Measurements from ENCODE around the gene CARS2.
"Not testable (repeated sequence)": the region's sequence is repeated elsewhere in the genome, so short reads cannot be mapped to it uniquely, and the experiment has no call there.

CARS2 gene

DNA sequence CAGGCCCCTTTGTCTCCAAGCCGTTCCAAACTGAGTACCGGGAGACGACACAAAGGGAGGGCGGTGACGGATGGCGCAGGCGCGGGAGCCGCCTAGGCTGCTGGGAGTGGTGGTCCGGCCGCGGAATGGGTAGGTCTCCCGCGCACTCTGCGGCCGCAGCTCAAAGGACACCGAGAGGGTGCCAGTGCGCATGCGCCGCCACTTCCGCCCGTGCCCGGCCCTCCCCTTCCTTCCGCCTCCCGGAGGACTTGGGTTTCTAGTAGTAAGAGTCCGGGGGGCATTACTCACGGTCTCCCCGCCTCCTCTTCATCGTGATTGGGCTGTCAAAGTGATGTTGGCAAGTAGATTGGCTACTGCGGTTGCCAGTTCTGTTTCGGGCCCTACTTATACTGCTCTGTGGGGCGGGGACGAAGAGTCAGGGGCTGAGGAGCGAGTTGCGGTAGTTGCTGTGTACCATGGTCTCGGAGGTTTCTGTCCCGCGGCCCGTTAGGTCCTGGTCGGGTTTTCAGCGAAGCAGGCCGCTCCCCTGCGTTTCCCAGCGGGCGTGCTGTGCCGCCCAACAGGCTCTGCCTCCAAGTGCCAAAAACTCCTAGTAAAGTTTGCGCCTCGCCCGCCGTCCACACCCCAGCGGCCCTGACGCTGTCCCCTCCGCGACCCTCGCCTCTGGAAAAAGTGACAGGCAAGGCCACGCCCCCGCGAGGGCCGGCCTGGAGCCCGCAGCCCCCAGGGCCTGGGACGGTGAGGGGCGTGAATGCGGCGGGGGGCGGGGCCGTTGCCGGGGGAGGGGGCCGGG lies 7.1 kb upstream of the CARS2 start:
- TF ChIP-seq Cebpa-rat (IDR thresholded peaks at IDR 0.05): no peak
- H3K4me1 ChIP-seq: peaks cover 24 to 43% (median 34%) of the 10 kb centered on the region in 10 experiments
- H3K27me3 ChIP-seq: no peaks in the 10 kb centered on the region
- peak overlapping the region; percentile 90 to 99 (median 96) for H3K9ac ChIP-seq
- peaks cover 20 to 39% (median 24%) of the 10 kb centered on the region in 11 experiments; a peak in 21 of 22 replicates for H4K20me1 ChIP-seq
- H3K4me2 ChIP-seq: peak overlapping the region; percentile 86 to 97 (median 92)
- H3K27ac ChIP-seq: peak overlapping the region; percentile 92 to 99 (median 98)
- no peaks in the 10 kb centered on the region for H3K9me3 ChIP-seq (replicated peaks in 1 of 11)
- H3K36me3 ChIP-seq: no peaks in the 10 kb centered on the region
- H3K4me3 ChIP-seq: peak overlapping the region; percentile 88 to 100 (median 98)

DNA sequence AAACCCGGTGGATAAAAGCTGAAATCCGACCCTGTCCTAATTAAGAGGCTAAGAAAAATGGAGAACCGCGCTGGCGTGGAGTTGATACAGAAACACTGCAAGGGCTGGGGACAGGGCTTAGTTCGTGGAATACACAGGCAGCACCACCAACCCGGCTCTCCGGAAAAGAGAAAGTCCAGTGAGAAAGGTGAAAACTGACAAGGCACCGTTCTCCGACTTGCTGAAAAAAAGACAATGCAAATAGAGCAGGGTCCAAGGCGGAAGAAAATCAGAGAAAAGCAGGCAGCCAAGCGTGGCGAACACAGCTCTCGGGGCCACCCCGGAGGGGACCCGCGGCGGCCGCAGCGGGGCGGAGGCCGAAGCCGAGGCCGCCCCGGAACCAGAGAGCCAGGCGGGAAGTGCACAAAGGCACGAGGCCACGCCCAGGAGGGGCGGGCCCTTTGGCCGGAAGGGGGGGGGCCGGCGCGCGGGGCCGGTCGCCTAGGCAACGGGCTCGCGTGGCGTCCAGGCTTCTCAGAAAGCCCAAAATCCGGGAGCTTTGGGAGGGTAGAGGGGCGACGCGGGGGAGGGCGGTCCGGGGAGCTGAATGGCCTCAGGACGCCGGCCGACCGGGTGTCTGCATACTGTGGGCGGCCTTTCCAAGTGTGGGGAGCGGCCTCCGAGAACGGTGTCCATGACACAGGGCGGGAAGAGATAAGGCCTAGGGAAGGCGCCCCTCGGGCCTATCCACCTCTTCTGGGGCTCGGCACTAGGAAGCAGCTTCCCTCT lies 6.3 kb upstream of the CARS2 start:
- Histone ChIP-seq H3K36me3 (no peaks in the 10 kb centered on the region), H3K9me3 (replicated peaks in 1 of 11) (no peaks in the 10 kb centered on the region), H3K4me3 (peak overlapping the region; percentile 88 to 100 (median 98)), H3K27me3 (no peaks in the 10 kb centered on the region), H4K20me1 (peaks cover 15 to 31% (median 16%) of the 10 kb centered on the region in 11 experiments; a peak in 21 of 22 replicates), H3K9ac (peak overlapping the region; percentile 90 to 99 (median 94)), H3K4me2 (peak overlapping the region; percentile 80 to 95 (median 90)), H3K27ac (peak overlapping the region; percentile 84 to 99 (median 98)), H3K4me1 (peaks cover 20 to 38% (median 31%) of the 10 kb centered on the region in 10 experiments)
- TF ChIP-seq Cebpa-rat (IDR thresholded peaks at IDR 0.05): no peak

DNA sequence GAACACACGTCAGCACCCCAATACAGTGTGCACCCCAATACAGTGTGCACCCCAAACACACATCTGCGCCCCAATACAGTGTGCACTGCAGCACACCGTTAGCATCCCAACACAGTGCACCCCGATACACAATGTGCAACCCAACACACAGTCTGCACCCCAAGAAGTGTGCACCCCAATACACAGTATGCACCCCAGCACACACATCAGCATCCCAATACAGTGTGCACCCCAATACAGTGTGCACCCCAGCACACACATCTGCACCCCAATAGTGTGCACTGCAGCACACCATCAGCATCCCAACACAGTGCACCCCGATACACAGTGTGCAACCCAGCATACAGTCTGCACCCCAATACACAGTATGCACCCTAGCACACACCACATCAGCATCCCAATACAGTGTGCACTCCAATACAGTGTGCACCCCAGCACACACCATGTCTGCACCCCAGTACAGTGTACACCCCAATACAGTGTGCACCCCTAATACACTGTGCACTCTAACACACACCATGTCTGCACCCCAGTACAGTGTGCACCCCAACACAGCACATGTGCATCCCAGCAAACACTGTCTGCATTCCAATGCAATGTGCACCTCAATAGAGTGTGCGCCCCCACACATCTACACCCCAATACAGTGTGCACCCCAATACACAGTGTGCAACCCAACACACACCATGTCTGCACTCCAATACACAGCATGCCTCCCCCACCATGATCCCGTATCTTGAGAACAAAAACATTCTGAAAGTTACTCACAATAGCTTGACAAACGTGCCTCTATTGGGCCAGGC lies 855 bp upstream of the CARS2 start:
- peaks cover 0 to 29% (median 0%) of the 10 kb centered on the region in 11 experiments; a peak in 5 of 22 replicates for H4K20me1 ChIP-seq
- no peaks in the 10 kb centered on the region for H3K27me3 ChIP-seq
- no peak for TF ChIP-seq Cebpa-rat (IDR thresholded peaks at IDR 0.05)
- no peaks in the 10 kb centered on the region for H3K9me3 ChIP-seq (replicated peaks in 1 of 11)
- peak overlapping the region in 10 of 11 experiments; percentile 67 to 89 (median 85); a peak in 19 of 22 replicates for H3K27ac ChIP-seq
- peak overlapping the region; percentile 75 to 93 (median 90); a peak in 21 of 22 replicates for H3K9ac ChIP-seq
- peak overlapping the region; percentile 84 to 93 (median 89) for H3K4me2 ChIP-seq
- peak overlapping the region; percentile 72 to 89 (median 83) for H3K4me3 ChIP-seq
- H3K4me1 ChIP-seq: peaks cover 52 to 73% (median 63%) of the 10 kb centered on the region in 10 experiments
- peaks cover 10 to 23% (median 19%) of the 10 kb centered on the region in 11 experiments; a peak in 17 of 22 replicates for H3K36me3 ChIP-seq

DNA sequence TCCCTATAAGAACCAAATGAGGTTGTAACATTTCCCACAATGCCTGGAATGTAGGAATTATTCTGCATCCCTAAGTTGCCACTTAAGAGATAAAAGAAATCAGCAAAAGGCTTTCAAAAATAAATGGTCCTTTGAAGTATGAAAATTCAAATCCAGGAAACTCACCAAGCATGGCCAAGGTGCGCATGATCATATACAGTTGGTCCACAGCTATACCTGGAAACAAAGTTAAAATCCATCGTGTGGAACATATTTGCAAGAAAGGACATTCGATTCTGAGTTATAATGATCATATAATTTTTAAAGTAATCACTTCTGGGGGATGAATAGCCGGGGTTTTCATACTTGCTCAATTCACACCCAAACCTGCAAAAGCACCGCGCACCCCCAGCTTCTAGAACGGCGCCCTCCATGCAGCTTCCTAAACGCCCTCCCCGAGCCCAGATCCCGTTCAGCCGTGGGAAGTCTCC lies 525 bp downstream of the CARS2 start:
- Histone ChIP-seq H3K9me3 (replicated peaks in 1 of 11) (no peaks in the 10 kb centered on the region), H3K4me2 (peak overlapping the region; percentile 87 to 99 (median 92)), H3K27ac (peak overlapping the region; percentile 64 to 89 (median 84)), H3K9ac (peak overlapping the region; percentile 87 to 93 (median 90)), H3K4me3 (peak overlapping the region; percentile 72 to 89 (median 83)), H3K36me3 (peaks cover 23 to 37% (median 32%) of the 10 kb centered on the region in 11 experiments), H3K4me1 (peaks cover 41 to 69% (median 56%) of the 10 kb centered on the region in 10 experiments), H4K20me1 (peaks cover 0 to 30% (median 0%) of the 10 kb centered on the region in 11 experiments; a peak in 5 of 22 replicates), H3K27me3 (no peaks in the 10 kb centered on the region)
- TF ChIP-seq Cebpa-rat (IDR thresholded peaks at IDR 0.05): no peak

DNA sequence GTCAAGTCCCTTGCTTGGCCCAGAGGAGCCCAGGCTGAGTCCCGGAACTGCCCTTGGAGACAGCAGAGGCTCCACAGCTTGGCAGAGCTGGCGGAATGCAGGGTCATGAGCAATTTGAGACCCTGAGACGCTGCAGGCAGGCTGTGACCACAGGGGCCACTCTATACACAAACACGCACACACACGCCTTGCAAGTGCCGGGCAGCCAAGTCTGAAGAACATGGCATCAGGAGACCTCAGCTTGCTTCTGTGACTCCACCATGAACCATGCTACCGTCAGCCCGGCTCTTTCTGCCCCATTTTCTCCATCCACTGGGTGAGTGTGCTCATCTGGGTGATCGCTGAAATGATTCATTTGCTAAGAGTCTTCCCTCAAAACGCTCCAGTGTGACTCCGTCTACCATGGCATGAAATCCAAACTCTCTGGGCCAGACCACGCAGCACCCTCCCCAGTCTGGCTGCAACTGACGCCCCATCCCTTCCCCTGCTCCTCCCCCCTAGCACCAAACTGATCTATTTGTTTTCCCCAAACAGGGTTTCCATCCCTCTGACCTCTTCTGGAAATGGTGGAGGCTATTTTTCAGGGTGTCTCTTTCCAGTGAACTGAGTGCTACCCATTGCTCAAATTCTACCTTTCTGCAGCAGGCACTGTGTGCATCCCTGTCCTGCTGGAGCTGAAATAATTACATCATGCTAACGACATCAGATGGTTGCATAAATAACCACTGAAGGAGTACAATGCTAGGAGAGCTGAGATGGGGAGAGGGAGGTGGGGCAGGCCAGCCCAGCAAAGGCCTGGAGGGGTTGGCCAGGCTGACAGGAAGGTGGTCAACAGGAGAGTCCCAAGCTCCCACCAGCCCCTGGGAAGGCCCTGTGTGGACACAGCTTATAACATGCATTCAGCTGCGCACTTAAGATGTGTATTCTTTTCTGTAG lies 3.1 kb downstream of the CARS2 start:
- H3K36me3 ChIP-seq: peaks cover 34 to 60% (median 51%) of the 10 kb centered on the region in 11 experiments
- H3K4me2 ChIP-seq: peak overlapping the region in 9 of 11 experiments; percentile 10 to 99 (median 31); a peak in 10 of 22 replicates
- TF ChIP-seq Cebpa-rat (IDR thresholded peaks at IDR 0.05): no peak
- no peaks in the 10 kb centered on the region for H3K9me3 ChIP-seq (replicated peaks in 1 of 11)
- no peak overlapping the region for H3K27ac ChIP-seq
- peaks cover 62 to 83% (median 73%) of the 10 kb centered on the region in 10 experiments for H3K4me1 ChIP-seq
- no peaks in the 10 kb centered on the region for H3K27me3 ChIP-seq
- peaks cover 0 to 55% (median 9%) of the 10 kb centered on the region in 11 experiments; a peak in 12 of 22 replicates for H4K20me1 ChIP-seq
- no peak overlapping the region for H3K4me3 ChIP-seq
- H3K9ac ChIP-seq: 0 out of 22 replicates have a peak overlapping the region, but pooled peaks of 1 of the 11 experiments have one; percentile 4

DNA sequence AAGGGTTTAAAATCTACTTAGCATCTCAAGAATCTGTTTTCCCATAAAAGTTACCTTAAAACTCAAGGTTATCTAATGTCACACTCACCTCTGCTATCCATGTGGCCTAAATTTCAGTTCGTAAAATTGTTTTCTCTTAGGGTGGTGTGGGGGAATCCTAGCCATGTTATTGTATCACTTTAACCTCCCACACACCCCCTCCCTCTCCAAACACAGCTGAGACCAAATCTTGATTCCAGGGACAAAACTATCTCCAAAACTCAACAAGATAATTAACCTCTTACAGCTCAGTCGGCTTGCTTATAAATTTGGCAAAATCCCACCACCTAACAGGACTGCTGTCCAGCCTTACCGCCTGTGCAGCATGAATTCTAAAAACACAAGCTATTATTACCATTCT lies 3.8 kb downstream of the CARS2 start:
- Histone ChIP-seq H4K20me1 (peaks cover 0 to 62% (median 9%) of the 10 kb centered on the region in 11 experiments; a peak in 14 of 22 replicates), H3K9ac (no peak overlapping the region), H3K4me1 (peaks cover 66 to 84% (median 76%) of the 10 kb centered on the region in 10 experiments), H3K9me3 (replicated peaks in 1 of 11) (no peaks in the 10 kb centered on the region), H3K27ac (no peak overlapping the region), H3K4me3 (no peak overlapping the region), H3K4me2 (0 out of 22 replicates have a peak overlapping the region, but pooled peaks of 2 of the 11 experiments have one; percentile 10 to 26), H3K36me3 (peaks cover 37 to 68% (median 58%) of the 10 kb centered on the region in 11 experiments), H3K27me3 (no peaks in the 10 kb centered on the region)
- no peak for TF ChIP-seq Cebpa-rat (IDR thresholded peaks at IDR 0.05)

DNA sequence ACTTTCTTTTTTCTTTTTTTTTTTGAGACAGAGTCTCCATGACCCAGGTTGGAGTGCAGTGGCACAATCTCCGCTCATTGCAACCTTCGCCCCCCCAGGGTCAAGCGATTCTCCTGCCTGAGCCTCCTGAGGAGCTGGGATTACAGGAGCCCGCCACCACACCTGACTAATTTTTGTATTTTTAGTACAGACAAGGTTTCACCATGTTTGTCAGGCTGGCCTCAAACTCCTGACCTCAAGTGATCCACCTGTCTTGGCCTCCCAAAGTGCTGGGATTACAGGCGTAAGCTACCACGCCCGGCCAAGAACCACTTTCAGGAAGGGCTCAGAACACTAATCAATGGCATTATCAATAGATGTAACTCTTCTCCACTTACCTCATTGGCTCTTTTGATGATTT lies 4.9 kb downstream of the CARS2 start:
- not testable (repeated sequence) for H3K4me3 ChIP-seq; H3K27me3 ChIP-seq; H3K9ac ChIP-seq; H3K9me3 ChIP-seq (replicated peaks in 1 of 11); H3K27ac ChIP-seq
- Histone ChIP-seq H3K4me2 (peak overlapping the region in 3 of 11 experiments; percentile 12 to 75 (median 13); a peak in 2 of 22 replicates), H4K20me1 (peaks cover 0 to 62% (median 9%) of the 10 kb centered on the region in 11 experiments; a peak in 14 of 22 replicates), H3K4me1 (peaks cover 64 to 82% (median 75%) of the 10 kb centered on the region in 10 experiments), H3K36me3 (peaks cover 42 to 76% (median 65%) of the 10 kb centered on the region in 11 experiments)
